Measurements from ENCODE around the gene SLC27A4.
A peak's percentile ranks its signal among the peaks of the same experiment; 100 is the strongest.

The SLC27A4 gene

GRCh38 chr9:128339761-128340690, at the start of gene SLC27A4:
Gene SLC27A4, plus strand, starts transcription at chr9:128340527. Its CDS starts 2,606 bp downstream, at chr9:128343133.
- peak; percentile 85 for DNase-seq

- DNase-seq, result no peak
Measured at GRCh38 chr9:128292009-128292408, 48.3 kb upstream of the SLC27A4 start.

- DNase-seq, result no peak
Measured at GRCh38 chr9:128293091-128293490, 47.2 kb upstream of the SLC27A4 start.

GRCh38 chr9:128294142-128294541, 46.2 kb upstream of the SLC27A4 start:
- DNase-seq, result no peak

GRCh38 chr9:128296340-128297220, 43.7 kb upstream of the SLC27A4 start:
- DNase-seq, result no peak

- DNase-seq, result no peak
Measured at GRCh38 chr9:128297221-128297773, 43.0 kb upstream of the SLC27A4 start.

GRCh38 chr9:128298535-128299482, 41.5 kb upstream of the SLC27A4 start:
- DNase-seq, result no peak

GRCh38 chr9:128304136-128304970, 36.0 kb upstream of the SLC27A4 start:
- DNase-seq, result no peak

GRCh38 chr9:128304971-128305288, 35.4 kb upstream of the SLC27A4 start:
- DNase-seq, result no peak

- no peak for DNase-seq
Measured at GRCh38 chr9:128309551-128309950, 30.8 kb upstream of the SLC27A4 start.

GRCh38 chr9:128310461-128310860, 29.9 kb upstream of the SLC27A4 start:
- no peak for DNase-seq

GRCh38 chr9:128314697-128315096, 25.6 kb upstream of the SLC27A4 start:
- no peak for DNase-seq

GRCh38 chr9:128316421-128316820, 23.9 kb upstream of the SLC27A4 start:
- DNase-seq, result no peak

- DNase-seq, result no peak
Measured at GRCh38 chr9:128317629-128318028, 22.7 kb upstream of the SLC27A4 start.

- DNase-seq, result no peak
Measured at GRCh38 chr9:128321343-128321742, 19.0 kb upstream of the SLC27A4 start.

GRCh38 chr9:128321879-128322403, 18.4 kb upstream of the SLC27A4 start:
- no peak for DNase-seq

GRCh38 chr9:128322404-128323211, 17.7 kb upstream of the SLC27A4 start, which contains the start of the genes COQ4 and TRUB2:
Gene COQ4, plus strand, starts transcription at chr9:128322839. Its CDS starts 20 bp downstream, at chr9:128322859.
Gene TRUB2, minus strand, starts transcription at chr9:128322447. Its CDS starts 39 bp downstream, at chr9:128322408.
- DNase-seq, result peak; percentile 94

GRCh38 chr9:128323212-128323730, 17.1 kb upstream of the SLC27A4 start:
- no peak for DNase-seq

- DNase-seq, result no peak
Measured at GRCh38 chr9:128323791-128324190, 16.5 kb upstream of the SLC27A4 start.

GRCh38 chr9:128324401-128324800, 15.9 kb upstream of the SLC27A4 start:
- no peak for DNase-seq
